SK-N-SH (cell line): ENCODE data around the gene WDR45.

ENCODE experiments used
- GABPA ChIP-seq: IDR thresholded peaks from 2 replicates; pipeline ENCODE4 v1.4.0; 2012; ENCODE audit warnings: low read depth, mild to moderate bottlenecking
- TF ChIP-seq, protein P1 (sequence below): fragments of 200-600 bp; sonication (generic); IDR thresholded peaks from 2 replicates; pipeline ENCODE4 v1.6.1; 2017; ENCODE audit warnings: antibody characterized with exemption, mild to moderate bottlenecking, moderate library complexity

- no peak for TF ChIP-seq GABPA
- TF ChIP-seq, protein P1, sequence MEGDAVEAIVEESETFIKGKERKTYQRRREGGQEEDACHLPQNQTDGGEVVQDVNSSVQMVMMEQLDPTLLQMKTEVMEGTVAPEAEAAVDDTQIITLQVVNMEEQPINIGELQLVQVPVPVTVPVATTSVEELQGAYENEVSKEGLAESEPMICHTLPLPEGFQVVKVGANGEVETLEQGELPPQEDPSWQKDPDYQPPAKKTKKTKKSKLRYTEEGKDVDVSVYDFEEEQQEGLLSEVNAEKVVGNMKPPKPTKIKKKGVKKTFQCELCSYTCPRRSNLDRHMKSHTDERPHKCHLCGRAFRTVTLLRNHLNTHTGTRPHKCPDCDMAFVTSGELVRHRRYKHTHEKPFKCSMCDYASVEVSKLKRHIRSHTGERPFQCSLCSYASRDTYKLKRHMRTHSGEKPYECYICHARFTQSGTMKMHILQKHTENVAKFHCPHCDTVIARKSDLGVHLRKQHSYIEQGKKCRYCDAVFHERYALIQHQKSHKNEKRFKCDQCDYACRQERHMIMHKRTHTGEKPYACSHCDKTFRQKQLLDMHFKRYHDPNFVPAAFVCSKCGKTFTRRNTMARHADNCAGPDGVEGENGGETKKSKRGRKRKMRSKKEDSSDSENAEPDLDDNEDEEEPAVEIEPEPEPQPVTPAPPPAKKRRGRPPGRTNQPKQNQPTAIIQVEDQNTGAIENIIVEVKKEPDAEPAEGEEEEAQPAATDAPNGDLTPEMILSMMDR = no peak
Observed at GRCh38 chrX:49111791-49112190, 32.1 kb upstream of the WDR45 start.
